ENCODE measurements around the gene DYSF. TPM values are rescaled to one million over a fixed set of nuclear protein-coding genes. Genes with fewer than 3 reads are reported as not detected.

The DYSF gene
- total and polyA plus RNA-seq, 2 donors (not counting 3 experiments of a cell fraction or from before 2014, with no cell fraction given), result 50.9 to 152 TPM

- H3K4me3 ChIP-seq (replicated peaks in 1 of 3; ENCODE audit: insufficient read depth in 1 of 3, low read depth in 1 of 3, low read length in 3 of 3), result no peak overlapping the region
- POLR2A ChIA-PET, result no interaction called here
- no peak for TF ChIP-seq EZH2 (IDR thresholded peaks at IDR 0.05; ENCODE audit: borderline replicate concordance, low read depth, low read length, severe bottlenecking)
- no peak for TF ChIP-seq POLR2A (IDR thresholded peaks at IDR 0.05; ENCODE audit: low read depth, low read length)
- TF ChIP-seq GATA2 (IDR thresholded peaks at IDR 0.05; ENCODE audit: insufficient read depth, insufficient read length, low read depth, low read length), result no peak
- no peak for TF ChIP-seq POLR2AphosphoS5 (IDR thresholded peaks at IDR 0.05; ENCODE audit: insufficient read depth, low read depth, low read length)
- peak; percentile 79 for TF ChIP-seq MAX (IDR thresholded peaks at IDR 0.05; ENCODE audit: insufficient read depth, insufficient read length)
- no peak for TF ChIP-seq JUN (IDR thresholded peaks at IDR 0.05; ENCODE audit: borderline replicate concordance, insufficient read depth, insufficient read length, low read depth)
- TF ChIP-seq MYC (IDR thresholded peaks at IDR 0.05; ENCODE audit: low read depth, low read length), result peak; percentile 44
- TF ChIP-seq CTCF (IDR thresholded peaks at IDR 0.05; ENCODE audit: extremely low read depth in 1 of 2, insufficient read depth in 1 of 2, low read depth in 1 of 2, low read length in 2 of 2), result no peak
- no peak for TF ChIP-seq FOS (IDR thresholded peaks at IDR 0.05; ENCODE audit: borderline replicate concordance, insufficient read depth, low read length)
- intact Hi-C loops (cut with micrococcal nuclease), result loop anchor here (2.0 to 10.0 kb wide), 5 partner anchors 48 to 958 kb away; partner anchors contain the start of gene DYSF
- no peaks in the 10 kb centered on the region for H4K20me1 ChIP-seq (replicated peaks; ENCODE audit: control insufficient read depth, extremely low read depth, insufficient read depth, low read length)
- H3K9me1 ChIP-seq (replicated peaks; ENCODE audit: control insufficient read depth, extremely low read depth, insufficient read depth, low read length), result no peaks in the 10 kb centered on the region
- H3K36me3 ChIP-seq (ENCODE audit: control insufficient read depth in 2 of 2, extremely low read depth in 1 of 2, insufficient read depth in 2 of 2, low read length in 2 of 2), result peaks cover 0 to 6% of the 10 kb centered on the region in 2 experiments
- no peaks in the 10 kb centered on the region for H3K9me3 ChIP-seq (replicated peaks; ENCODE audit: control insufficient read depth, insufficient read depth, low read length)
- CTCF ChIA-PET, result interaction anchor here (1.1 to 1.9 kb wide), 6 partner anchors 10 to 545 kb away, joined by 3 to 7 read pairs (median 6); partner anchors contain the start of gene CYP26B1
- peak; percentile 86 for DNase-seq (ENCODE audit: low read depth, low spot score)
- peak overlapping the region; percentile 74 for H3K27ac ChIP-seq (ENCODE audit: insufficient read depth, low read depth, low read length)
- peak overlapping the region; percentile 79 for H2AFZ ChIP-seq (ENCODE audit: low read depth, low read length)
- dilution Hi-C loops (cut with MboI; ENCODE audit: extremely low pct_ligation_motif_present, low sequenced_read_pairs), result no loop called here
- no TSS peak for BruUV-seq (replicated peaks)
- H3K4me1 ChIP-seq (ENCODE audit: control insufficient read depth, extremely low read depth, insufficient read depth, low read length), result peaks cover 45% of the 10 kb centered on the region
- H3K79me2 ChIP-seq (ENCODE audit: control insufficient read depth, insufficient read depth, low read length), result no peaks in the 10 kb centered on the region
- no peaks in the 10 kb centered on the region for H3K27me3 ChIP-seq (ENCODE audit: control insufficient read depth in 2 of 2, insufficient read depth in 2 of 2, low read length in 2 of 2)
- H3K9ac ChIP-seq (replicated peaks; ENCODE audit: extremely low read depth, insufficient read depth, low read length), result no peak overlapping the region
- peak overlapping the region; percentile 35 for H3K4me2 ChIP-seq (ENCODE audit: insufficient read depth, low read length)
- FAIRE-seq, result no peak
Observed at GRCh38 chr2:71605173-71605641, 151.8 kb downstream of the DYSF start.

Measured in endothelial cell of umbilical vein (primary cell).